Hindlimb muscle (tissue), 1 donor: ENCODE data around the gene ZMIZ2. TPM values are rescaled to one million over a fixed set of nuclear protein-coding genes. Genes with fewer than 3 reads are reported as not detected.
"Not testable (repeated sequence)": the region's sequence is repeated elsewhere in the genome, so short reads cannot be mapped to it uniquely, and the experiment has no call there.

Experiments
- DNase-seq: peaks from one replicate; pipeline ENCODE4 v3.0.0-alpha.2; 2013
- polyA plus RNA-seq: library from polyadenylated mRNA; unstranded; fragments of 120-200 nt; gene quantifications from one replicate; pipeline ENCODE4 v1.2.1, GENCODE V29; 2013; ENCODE audit not compliant: insufficient read length

Gene ZMIZ2
- 44.4 TPM for polyA plus RNA-seq

GRCh38 chr7:44748045-44748947, at the start of gene ZMIZ2:
TSS of gene ZMIZ2 (plus strand) at chr7:44748847. CDS start at chr7:44756250, 7,403 bp downstream.
- DNase-seq = peak; percentile 91

- not testable (repeated sequence) for DNase-seq
Observed at GRCh38 chr7:44699598-44699997, 49.0 kb upstream of the ZMIZ2 start.

GRCh38 chr7:44700322-44700721, 48.3 kb upstream of the ZMIZ2 start:
- no peak for DNase-seq

GRCh38 chr7:44703391-44703790, 45.3 kb upstream of the ZMIZ2 start:
- not testable (repeated sequence) for DNase-seq

- no peak for DNase-seq
Observed at GRCh38 chr7:44703921-44704320, 44.7 kb upstream of the ZMIZ2 start.

GRCh38 chr7:44705434-44705833, 43.2 kb upstream of the ZMIZ2 start:
- DNase-seq = no peak

GRCh38 chr7:44706788-44707557, 41.7 kb upstream of the ZMIZ2 start:
- DNase-seq = no peak

GRCh38 chr7:44707558-44708230, 41.0 kb upstream of the ZMIZ2 start:
- DNase-seq = no peak

- no peak for DNase-seq
Observed at GRCh38 chr7:44709011-44709915, 39.4 kb upstream of the ZMIZ2 start.

GRCh38 chr7:44709945-44710596, 38.6 kb upstream of the ZMIZ2 start:
- DNase-seq = no peak

GRCh38 chr7:44711528-44711927, 37.1 kb upstream of the ZMIZ2 start:
- no peak for DNase-seq

- DNase-seq = no peak
Observed at GRCh38 chr7:44712012-44712411, 36.6 kb upstream of the ZMIZ2 start.

- no peak for DNase-seq
Observed at GRCh38 chr7:44713141-44713540, 35.5 kb upstream of the ZMIZ2 start.

- no peak for DNase-seq
Observed at GRCh38 chr7:44713680-44714335, 34.8 kb upstream of the ZMIZ2 start.

GRCh38 chr7:44716205-44716604, 32.4 kb upstream of the ZMIZ2 start:
- no peak for DNase-seq

- DNase-seq = no peak
Observed at GRCh38 chr7:44720301-44720700, 28.3 kb upstream of the ZMIZ2 start.

- no peak for DNase-seq
Observed at GRCh38 chr7:44724276-44724675, 24.4 kb upstream of the ZMIZ2 start.

GRCh38 chr7:44726250-44726649, 22.4 kb upstream of the ZMIZ2 start:
- not testable (repeated sequence) for DNase-seq

GRCh38 chr7:44727158-44727936, 21.3 kb upstream of the ZMIZ2 start:
- DNase-seq = no peak

- no peak for DNase-seq
Observed at GRCh38 chr7:44727937-44728262, 20.7 kb upstream of the ZMIZ2 start.
